Peyer's patch (tissue), 4 donors: ENCODE results near the gene TRIM25.

Experiments
- CTCF ChIP-seq, 6 experiments: fragments of 450-650 bp in 4 of 6; fragments of 200-600 bp in 2 of 6; sonication (generic) in 1 of 6; IDR thresholded peaks; one replicate each; pipeline ENCODE4 v1.5.1; 2017 to 2019; ENCODE audit warnings: antibody characterized with exemption in 6 of 6, mild to moderate bottlenecking in 3 of 6, moderate library complexity in 1 of 6
- POLR2A ChIP-seq, 2 donors: fragments of 450-650 bp; IDR thresholded peaks; one replicate each; pipeline ENCODE4 v1.5.1; 2017; ENCODE audit warnings: antibody characterized with exemption in 2 of 2, mild to moderate bottlenecking in 2 of 2, moderate library complexity in 2 of 2

GRCh38 chr17:56918916-56919315 lies 5.1 kb upstream of the TRIM25 start:
- TF ChIP-seq CTCF (IDR thresholded peaks at IDR 0.05), result no peak
- TF ChIP-seq POLR2A (IDR thresholded peaks at IDR 0.05), result no peak
